Nephron (organoid): Measurements from ENCODE around the gene CRISPLD2.

Experiments
- H3K27ac Mint-ChIP-seq, 3 experiments: 2 replicates each; pipeline ENCODE4 v1.8.0; 2020; ENCODE audit warnings: mixed read lengths in 3 of 3, mild to moderate bottlenecking in 2 of 3, moderate library complexity in 1 of 3
- H3K27me3 Mint-ChIP-seq: 2 replicates; pipeline ENCODE4 v1.8.0; 2021; ENCODE audit warnings: low read depth, mild to moderate bottlenecking, moderate library complexity, mixed read lengths
- H3K36me3 Mint-ChIP-seq: 2 replicates; pipeline ENCODE4 v1.8.0; 2020; ENCODE audit warnings: low read depth, mixed read lengths
- H3K4me1 Mint-ChIP-seq: 2 replicates; pipeline ENCODE4 v1.8.0; 2020; ENCODE audit warnings: mixed read lengths
- H3K4me3 Mint-ChIP-seq, 3 experiments: 2 replicates each; pipeline ENCODE4 v1.8.0; 2020; ENCODE audit warnings: mild to moderate bottlenecking in 3 of 3, mixed read lengths in 3 of 3, moderate library complexity in 2 of 3
- H3K9me3 Mint-ChIP-seq: 2 replicates; pipeline ENCODE4 v1.8.0; 2020; ENCODE audit warnings: mixed read lengths
- CTCF ChIP-seq, 3 experiments: fragments of 200-600 bp; sonication (generic); IDR thresholded peaks; one replicate each; pipeline ENCODE4 v1.5.0; 2021; ENCODE audit warnings: antibody characterized with exemption in 3 of 3; ENCODE audit not compliant: unreplicated experiment in 3 of 3

CRISPLD2 gene

GRCh38 chr16:84874553-84874952, 54.8 kb downstream of the CRISPLD2 start:
- H3K27me3 Mint-ChIP-seq = no peaks in the 10 kb centered on the region
- no peaks in the 10 kb centered on the region for H3K9me3 Mint-ChIP-seq
- H3K36me3 Mint-ChIP-seq = peaks cover 12% of the 10 kb centered on the region
- no peak overlapping the region for H3K4me3 Mint-ChIP-seq
- H3K4me1 Mint-ChIP-seq = peaks cover 7% of the 10 kb centered on the region
- no peak for TF ChIP-seq CTCF (IDR thresholded peaks at IDR 0.05; ENCODE audit: unreplicated experiment in 3 of 3)
- no peak overlapping the region for H3K27ac Mint-ChIP-seq

GRCh38 chr16:84874983-84875382, 55.2 kb downstream of the CRISPLD2 start:
- Mint-ChIP-seq H3K4me3 (no peak overlapping the region), H3K27me3 (no peaks in the 10 kb centered on the region), H3K9me3 (no peaks in the 10 kb centered on the region), H3K4me1 (peaks cover 7% of the 10 kb centered on the region), H3K27ac (no peak overlapping the region), H3K36me3 (peaks cover 14% of the 10 kb centered on the region)
- no peak for TF ChIP-seq CTCF (IDR thresholded peaks at IDR 0.05; ENCODE audit: unreplicated experiment in 3 of 3)

GRCh38 chr16:84875846-84876245, 56.1 kb downstream of the CRISPLD2 start:
- peaks cover 19% of the 10 kb centered on the region for H3K36me3 Mint-ChIP-seq
- no peak overlapping the region for H3K27ac Mint-ChIP-seq
- peaks cover 7% of the 10 kb centered on the region for H3K4me1 Mint-ChIP-seq
- TF ChIP-seq CTCF (IDR thresholded peaks at IDR 0.05; ENCODE audit: unreplicated experiment in 3 of 3) = no peak
- no peak overlapping the region for H3K4me3 Mint-ChIP-seq
- H3K27me3 Mint-ChIP-seq = no peaks in the 10 kb centered on the region
- no peaks in the 10 kb centered on the region for H3K9me3 Mint-ChIP-seq

- Mint-ChIP-seq H3K4me1 (peaks cover 7% of the 10 kb centered on the region), H3K27ac (no peak overlapping the region), H3K4me3 (no peak overlapping the region), H3K9me3 (no peaks in the 10 kb centered on the region), H3K27me3 (no peaks in the 10 kb centered on the region), H3K36me3 (peaks cover 29% of the 10 kb centered on the region)
- TF ChIP-seq CTCF (IDR thresholded peaks at IDR 0.05; ENCODE audit: unreplicated experiment in 3 of 3) = no peak
These were observed 57.3 kb downstream of the CRISPLD2 start for GRCh38 chr16:84876873-84877606.

DNA sequence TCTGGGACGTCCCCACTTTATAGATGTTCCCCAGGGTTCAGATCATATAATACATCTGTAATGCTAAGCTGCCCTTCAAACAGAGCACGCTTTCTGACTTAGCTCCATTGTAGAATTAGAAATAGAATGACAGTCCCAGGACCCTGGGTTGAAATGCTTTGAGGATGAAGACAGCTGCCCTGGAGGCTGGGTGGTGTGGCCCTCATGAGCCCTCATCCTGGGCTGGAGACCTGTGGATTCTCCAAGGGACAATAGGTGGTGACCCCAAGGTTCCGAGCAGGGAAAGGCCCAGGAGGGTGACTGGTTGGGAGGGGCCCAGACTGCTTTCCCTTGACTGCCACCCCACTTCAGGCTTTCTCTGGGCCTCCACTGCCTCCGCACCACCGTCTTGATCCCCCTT, 59.0 kb downstream of the CRISPLD2 start:
- Mint-ChIP-seq H3K36me3 (peaks cover 37% of the 10 kb centered on the region), H3K27me3 (no peaks in the 10 kb centered on the region), H3K4me3 (no peak overlapping the region), H3K27ac (no peak overlapping the region), H3K9me3 (no peaks in the 10 kb centered on the region), H3K4me1 (peaks cover 8% of the 10 kb centered on the region)
- TF ChIP-seq CTCF (IDR thresholded peaks at IDR 0.05; ENCODE audit: unreplicated experiment in 3 of 3) = no peak
